NCI-H1694 (cell line): ENCODE measurements around the gene GDPD3.
A peak's percentile ranks its signal among the peaks of the same experiment; 100 is the strongest.

Source experiments
- DNase-seq: peaks from one replicate; lab custom pipeline; 2025; lab: John Stamatoyannopoulos, UW

The GDPD3 gene

GRCh38 chr16:30078744-30079143, 34.6 kb downstream of the GDPD3 start:
- DNase-seq, result no peak

- DNase-seq, result no peak
These were observed 35.7 kb downstream of the GDPD3 start for GRCh38 chr16:30077656-30078055.

- DNase-seq, result no peak
These were observed 37.0 kb downstream of the GDPD3 start for GRCh38 chr16:30076276-30076791.

GRCh38 chr16:30075503-30076275, 37.6 kb downstream of the GDPD3 start, which contains the start of gene PPP4C:
PPP4C (plus strand) TSS chr16:30075994; CDS start chr16:30076378, 384 bp downstream.
- peak; percentile 49 for DNase-seq

GRCh38 chr16:30070490-30070889, 42.8 kb downstream of the GDPD3 start:
- DNase-seq, result no peak

- DNase-seq, result no peak
These were observed 43.5 kb downstream of the GDPD3 start for GRCh38 chr16:30069611-30070462.

GRCh38 chr16:30068750-30069610, 44.4 kb downstream of the GDPD3 start:
- DNase-seq, result no peak

- no peak for DNase-seq
These were observed 45.0 kb downstream of the GDPD3 start for GRCh38 chr16:30068333-30068732.

- DNase-seq, result no peak
These were observed 45.8 kb downstream of the GDPD3 start for GRCh38 chr16:30067584-30067916.

GRCh38 chr16:30066761-30067583, 46.4 kb downstream of the GDPD3 start:
- DNase-seq, result no peak

GRCh38 chr16:30065943-30066760, 47.2 kb downstream of the GDPD3 start:
- DNase-seq, result no peak

- peak; percentile 73 for DNase-seq
These were observed 48.0 kb downstream of the GDPD3 start, which contains the start of gene ALDOA for GRCh38 chr16:30065102-30065942. ALDOA (plus strand) TSS chr16:30065760; CDS start chr16:30066898, 1,138 bp downstream.

- DNase-seq, result no peak
These were observed 48.6 kb downstream of the GDPD3 start for GRCh38 chr16:30064729-30065101.

- peak; percentile 28 for DNase-seq
These were observed 49.2 kb downstream of the GDPD3 start for GRCh38 chr16:30063893-30064728.

GRCh38 chr16:30063278-30063892, 50.0 kb downstream of the GDPD3 start:
- DNase-seq, result no peak

GRCh38 chr16:30060836-30061554, 52.3 kb downstream of the GDPD3 start:
- DNase-seq, result no peak

- DNase-seq, result no peak
These were observed 53.0 kb downstream of the GDPD3 start for GRCh38 chr16:30060346-30060745.
